ENCODE measurements around the gene SFXN4.
"Not testable (repeated sequence)": the region's sequence is repeated elsewhere in the genome, so short reads cannot be mapped to it uniquely, and the experiment has no call there.

The SFXN4 gene

DNA sequence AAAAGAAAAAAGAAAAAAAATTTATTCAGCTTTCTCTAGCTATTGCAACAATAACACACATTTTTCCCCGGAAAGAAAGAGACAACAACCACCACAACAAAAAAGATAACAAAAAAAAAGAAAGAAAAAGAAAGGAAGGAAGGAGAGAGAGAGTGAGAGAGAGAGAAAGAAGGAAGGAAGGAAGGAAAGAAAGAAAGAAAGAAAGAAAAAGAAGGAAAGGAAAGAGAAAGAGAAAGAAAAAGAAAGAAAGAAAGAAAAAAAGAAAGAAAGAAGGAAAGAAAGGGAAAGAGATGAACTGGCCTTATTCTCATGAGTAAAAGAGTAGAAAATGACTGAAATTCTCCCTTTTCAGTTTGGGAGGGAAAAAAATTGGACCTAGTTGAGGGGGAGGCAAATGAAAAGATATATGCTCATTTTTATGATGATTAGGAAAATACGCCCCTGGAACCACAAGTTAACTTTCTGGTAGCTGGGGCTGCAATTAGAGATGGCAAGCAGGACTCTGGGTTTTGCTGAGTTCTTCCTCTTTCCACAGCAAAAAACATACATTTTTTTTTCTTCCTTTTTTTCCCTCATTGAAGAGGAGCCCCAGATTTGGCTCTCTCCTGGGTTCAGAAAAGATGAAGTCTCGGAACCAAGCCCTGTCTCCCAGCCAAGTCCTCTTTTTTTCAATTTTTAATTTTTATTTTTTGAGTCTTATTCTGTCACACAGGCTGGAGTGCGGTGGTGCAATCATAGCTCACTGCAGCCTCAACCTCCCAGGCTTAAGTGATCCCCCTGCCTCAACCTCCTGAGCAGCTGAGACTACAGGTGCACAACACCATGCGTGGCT, 25.7 kb upstream of the SFXN4 start:
- DNase-seq (ENCODE audit: low read depth): no peak

DNA sequence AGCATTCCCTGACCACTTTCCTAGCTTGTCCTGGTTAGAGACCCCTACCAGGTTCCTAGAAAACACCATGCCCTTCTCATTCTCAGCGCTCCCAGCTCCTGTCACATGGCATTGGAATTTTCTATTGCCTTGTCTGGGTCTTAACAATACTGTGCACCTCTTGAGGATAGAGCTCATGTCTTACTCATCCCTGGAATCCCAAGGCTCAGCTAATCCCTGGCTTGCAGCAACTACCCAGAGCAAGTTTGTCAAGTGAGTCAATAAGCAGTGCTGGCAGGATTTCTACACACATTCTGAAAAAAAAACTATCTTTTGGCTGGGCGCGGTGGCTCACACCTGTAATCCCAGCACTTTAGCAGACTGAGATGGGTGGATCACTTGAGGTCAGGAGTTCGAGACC, 24.8 kb upstream of the SFXN4 start:
- DNase-seq (ENCODE audit: low read depth): no peak

DNA sequence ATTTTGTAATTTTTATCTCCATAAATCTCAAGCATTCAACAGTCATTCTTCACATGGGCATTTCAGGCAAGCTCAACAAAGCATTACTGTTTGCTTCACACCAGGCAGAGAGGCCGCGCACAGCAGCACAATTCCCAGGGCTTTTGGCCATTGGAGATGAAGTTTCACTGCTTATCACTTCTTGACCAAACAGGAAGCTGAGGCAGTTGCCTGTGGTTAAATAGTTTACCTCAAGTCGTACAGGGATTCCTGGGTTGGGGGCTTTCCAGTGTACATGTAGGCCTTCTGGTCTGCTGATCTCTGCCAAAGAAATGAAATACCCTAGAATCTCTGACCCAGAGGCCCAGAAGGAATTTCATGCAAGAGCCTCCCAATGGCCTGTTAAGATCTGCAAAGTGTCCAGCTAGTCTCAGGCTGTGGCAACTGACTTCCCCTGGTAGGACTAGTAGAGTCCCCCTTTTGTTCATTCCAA, 24.3 kb upstream of the SFXN4 start:
- no peak for DNase-seq (ENCODE audit: low read depth)

DNA sequence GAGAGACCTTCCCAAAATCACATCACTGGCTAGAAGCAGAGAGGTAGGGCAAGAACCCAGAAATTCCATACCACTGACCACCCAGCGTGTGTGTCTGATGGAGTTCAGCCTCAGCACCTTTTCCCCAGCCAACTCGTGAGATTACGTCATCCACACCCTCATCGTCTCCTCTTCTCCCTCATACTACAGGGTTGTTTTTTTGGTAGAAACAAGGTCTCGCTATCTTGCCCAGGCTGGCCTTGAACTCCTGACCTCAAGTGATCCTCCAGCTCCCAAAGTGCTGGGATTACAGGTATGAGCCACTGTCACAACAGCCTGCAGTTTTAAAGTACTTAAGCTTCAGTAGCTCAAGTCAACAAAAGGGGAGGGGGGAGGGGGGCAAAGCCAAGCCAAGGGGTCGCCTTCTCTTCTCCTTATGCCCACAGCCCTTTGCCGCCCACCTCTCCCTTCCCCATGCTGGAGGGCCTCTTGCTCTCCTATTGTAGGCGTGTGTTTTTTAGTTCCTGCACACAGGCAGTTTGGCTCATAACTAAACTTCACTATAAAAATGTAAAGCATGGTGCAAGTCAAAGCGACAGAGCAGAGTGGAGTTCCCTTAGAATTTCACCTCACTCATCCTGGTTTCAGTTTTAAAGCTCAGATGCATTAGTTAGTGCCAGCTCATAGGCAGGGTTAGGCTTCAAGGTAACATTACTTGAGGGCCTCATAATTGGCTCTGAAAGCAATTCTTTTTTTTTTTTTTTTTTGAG, 18.3 kb upstream of the SFXN4 start:
- DNase-seq (ENCODE audit: low read depth): no peak

DNA sequence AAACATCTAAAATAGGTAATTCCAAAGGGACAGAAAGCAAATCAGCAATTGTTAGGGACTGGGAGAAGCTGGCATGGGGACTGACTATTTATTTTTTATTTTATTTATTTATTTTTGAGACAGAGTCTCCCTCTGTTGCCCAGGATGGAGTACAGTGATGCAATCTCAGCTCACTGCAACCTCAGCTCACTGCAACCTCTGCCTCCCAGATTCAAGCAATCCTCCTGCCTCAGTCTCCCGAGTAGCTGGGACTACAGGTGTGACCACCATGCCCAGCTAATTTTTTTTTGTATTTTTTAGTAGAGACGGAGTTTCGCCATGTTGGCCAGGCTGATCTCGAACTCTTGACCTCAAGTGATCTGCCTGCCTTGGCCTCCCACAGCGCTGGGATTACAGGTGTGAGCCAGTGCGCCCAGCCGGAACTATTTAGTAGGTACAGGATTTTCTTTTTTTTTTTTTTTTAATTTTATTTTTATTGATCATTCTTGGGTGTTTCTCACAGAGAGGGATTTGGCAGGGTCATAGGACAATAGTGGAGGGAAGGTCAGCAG, 15.4 kb upstream of the SFXN4 start:
- DNase-seq (ENCODE audit: low read depth): not testable (repeated sequence)

DNA sequence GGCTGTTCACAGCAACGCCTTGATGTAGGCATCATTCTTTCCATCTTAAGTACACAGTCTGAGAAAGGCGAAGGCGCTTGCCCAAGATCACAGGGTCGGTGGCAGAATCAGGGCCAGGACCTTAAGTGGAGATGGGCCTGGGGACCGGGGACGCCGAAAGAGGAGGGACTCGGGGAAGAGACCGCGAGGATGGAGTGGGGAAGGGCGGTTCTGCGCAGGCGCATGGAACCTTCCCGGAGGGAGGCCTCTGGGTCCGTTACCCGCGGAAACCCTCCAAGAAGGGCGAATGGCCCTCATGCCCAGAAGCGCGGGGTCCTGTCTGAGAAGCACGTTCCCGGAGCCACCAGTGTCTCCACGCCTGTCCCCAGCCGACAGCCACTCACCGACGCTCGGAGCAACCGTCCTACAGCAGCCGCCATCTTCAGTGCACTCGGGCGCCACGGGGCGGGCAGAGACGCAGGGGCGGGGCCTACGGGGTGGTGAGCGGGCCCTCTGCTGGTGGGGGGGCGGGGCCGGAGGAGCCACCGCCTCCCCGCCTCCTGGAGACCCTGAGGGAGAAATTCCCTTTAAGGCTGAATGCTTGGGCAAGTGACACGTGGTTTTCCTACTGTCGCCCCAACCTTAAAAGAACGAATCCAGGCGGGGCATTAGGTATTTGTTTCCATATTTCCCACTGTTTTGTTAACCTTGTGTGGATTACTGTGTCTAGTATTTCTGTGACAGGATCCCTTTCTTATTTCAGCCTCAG, 13.0 kb upstream of the SFXN4 start, which contains the start of gene PRDX3:
Gene PRDX3, minus strand, starts transcription at position 441 of the 748 bp plus-strand sequence. Its CDS starts 22 bp downstream, at position 419.
- DNase-seq (ENCODE audit: low read depth): peak; percentile 92

DNA sequence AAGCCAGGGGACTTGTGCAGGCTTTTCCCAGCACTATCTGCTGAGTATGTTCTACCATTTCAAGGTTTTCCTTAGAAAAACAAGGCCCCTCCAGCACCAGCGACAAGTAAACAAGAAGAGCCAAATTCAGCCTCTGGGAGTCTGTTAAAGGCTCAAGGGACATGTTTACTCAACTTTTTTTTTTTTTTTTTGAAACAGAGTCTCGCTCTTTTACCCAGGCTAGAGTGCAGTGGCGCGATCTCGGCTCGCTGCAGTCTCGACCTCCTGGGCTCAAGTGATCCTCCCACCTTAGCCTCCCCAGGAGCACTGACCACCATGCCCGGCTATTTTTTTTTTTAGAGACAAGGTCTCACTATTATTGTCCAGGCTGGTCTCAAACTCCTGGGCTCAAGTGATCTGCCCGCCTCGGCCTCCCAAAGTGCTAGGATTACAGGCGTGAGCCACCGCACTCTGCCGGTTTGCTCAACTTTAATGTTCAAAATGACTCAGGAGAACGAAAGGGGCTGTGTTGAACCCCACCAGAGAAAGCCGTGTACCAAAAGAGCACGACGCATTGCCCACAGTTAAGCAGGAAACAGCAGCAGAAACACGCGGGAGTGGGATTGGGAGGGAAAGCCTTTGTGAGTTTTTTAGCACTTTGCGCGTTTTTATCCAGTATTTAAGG, 12.3 kb upstream of the SFXN4 start:
- DNase-seq (ENCODE audit: low read depth): peak; percentile 14

DNA sequence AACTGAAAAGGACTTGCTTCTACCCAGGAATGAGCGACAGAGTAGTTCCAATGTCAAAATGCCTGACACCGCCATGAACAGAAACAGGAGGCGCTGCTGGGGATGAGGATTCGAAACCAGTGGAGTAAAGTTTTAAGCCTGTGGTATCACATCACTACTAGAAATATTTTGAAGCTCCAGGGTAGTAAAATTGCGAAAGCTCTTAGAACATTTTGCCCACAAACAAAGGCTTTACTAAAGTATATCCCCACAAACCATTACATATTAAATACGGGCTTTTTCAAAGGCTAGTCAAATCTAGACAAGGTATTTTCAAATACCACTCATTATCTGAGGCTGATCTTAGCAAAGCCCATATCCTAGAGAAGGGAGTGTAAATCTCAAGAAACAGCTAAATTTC, 10.7 kb upstream of the SFXN4 start:
- no peak for DNase-seq (ENCODE audit: low read depth)

DNA sequence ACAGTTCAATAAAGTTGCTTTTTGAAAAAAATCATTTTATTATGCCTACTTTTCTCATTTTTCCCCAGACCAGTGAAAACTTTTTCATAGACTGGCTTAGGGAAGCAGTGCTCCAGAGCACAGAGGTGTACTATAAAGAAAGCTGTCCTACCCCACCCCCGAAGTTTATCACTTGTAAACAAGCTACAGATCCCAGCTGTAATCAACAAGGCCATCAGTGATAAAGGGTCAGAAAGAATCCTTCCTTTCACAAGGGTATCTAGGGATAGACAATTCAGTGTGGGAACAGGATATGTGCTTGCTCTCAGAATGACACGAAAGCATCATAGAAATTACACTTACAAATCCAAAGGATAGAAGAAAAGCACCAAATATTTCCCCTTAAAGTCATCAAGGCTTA, 8.6 kb upstream of the SFXN4 start:
- DNase-seq (ENCODE audit: low read depth): no peak

DNA sequence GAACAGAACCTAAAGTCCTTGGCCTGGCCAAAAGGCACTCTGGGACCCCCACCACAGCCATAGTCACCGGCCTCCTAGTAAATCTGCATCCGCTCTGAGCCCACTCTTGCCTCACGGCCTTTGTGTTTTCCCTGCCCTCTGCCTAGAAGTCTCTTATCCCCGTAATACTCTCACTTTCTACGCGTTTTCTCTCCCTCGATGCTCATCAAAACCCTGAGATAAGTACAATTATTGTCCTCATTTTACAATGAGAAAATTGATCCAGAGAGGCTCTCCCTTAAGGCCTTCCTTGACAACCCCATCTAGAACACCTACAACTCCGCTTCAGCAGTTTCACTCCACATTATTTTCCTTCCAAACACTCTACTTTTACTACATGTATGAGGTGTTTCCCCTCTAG, 1.5 kb upstream of the SFXN4 start:
- DNase-seq (ENCODE audit: low read depth): no peak

DNA sequence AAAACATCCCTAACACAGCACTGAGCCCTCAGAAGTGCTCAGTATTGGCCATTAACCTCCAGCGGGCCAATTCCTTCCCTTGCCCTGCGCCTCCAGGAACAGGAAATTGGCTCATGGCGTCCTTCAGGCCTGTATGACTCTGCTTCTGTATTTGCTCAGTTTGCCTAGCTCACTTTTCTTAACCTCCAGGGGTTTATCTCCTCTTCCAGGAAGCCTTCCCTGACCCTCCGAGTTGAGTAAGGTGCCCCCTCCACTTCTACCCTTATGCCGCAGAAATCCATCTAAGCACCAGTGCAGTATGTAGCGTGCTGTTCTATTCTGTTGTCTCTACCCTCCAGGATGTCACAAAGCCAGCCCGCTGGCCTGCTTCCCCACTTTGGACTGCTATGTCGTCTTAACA, 1.1 kb upstream of the SFXN4 start:
- DNase-seq (ENCODE audit: low read depth): no peak

DNA sequence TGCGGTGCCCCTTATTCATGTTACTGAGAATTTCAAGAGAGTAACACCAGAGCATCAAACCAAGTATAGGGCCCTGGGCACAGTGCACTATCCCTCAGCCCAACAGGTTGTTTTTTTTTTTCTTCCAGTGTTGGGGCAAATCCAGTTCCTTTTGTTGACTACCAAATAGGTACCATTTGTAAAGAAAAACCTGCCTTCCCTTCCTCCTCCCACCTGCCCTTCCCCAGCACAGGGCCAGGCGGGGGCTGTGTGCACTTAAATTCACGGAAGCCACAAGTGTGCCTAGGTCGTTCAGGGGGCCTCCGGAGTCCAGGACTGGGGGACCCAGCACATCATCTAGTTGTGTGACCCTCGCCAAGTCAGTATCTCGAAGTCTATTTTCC, 595 bp upstream of the SFXN4 start:
- DNase-seq (ENCODE audit: low read depth): no peak

DNA sequence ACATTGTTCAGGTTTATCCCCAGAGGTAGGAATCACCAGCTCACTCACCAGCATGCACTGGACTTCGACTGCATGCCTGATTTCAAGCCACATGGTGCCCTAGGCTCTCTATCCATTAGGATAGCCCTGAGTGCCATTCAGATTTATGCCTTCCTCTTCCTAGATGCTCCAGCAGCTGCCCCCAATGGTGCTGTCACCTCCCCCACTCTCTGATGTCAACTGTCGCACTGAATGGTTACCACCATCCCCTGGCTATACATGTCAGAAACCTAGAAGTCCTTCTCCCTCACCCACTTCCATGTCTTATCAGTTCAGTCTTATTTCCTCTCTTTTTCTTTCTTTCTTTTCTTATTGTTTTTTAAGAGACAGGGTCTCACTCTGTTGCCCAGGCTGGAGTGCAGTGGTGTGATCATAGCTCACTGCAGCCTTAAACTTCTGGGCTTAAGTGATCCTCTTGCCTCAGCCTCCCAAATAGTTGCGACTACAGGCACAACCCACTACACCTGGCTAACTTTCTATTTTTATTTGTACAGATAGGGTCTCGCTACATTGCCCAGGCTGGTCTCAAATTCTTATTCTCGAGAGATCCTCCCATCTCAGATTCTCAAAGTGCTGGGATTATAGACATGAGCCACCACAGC, 2.9 kb downstream of the SFXN4 start:
- no peak for DNase-seq (ENCODE audit: low read depth)

DNA sequence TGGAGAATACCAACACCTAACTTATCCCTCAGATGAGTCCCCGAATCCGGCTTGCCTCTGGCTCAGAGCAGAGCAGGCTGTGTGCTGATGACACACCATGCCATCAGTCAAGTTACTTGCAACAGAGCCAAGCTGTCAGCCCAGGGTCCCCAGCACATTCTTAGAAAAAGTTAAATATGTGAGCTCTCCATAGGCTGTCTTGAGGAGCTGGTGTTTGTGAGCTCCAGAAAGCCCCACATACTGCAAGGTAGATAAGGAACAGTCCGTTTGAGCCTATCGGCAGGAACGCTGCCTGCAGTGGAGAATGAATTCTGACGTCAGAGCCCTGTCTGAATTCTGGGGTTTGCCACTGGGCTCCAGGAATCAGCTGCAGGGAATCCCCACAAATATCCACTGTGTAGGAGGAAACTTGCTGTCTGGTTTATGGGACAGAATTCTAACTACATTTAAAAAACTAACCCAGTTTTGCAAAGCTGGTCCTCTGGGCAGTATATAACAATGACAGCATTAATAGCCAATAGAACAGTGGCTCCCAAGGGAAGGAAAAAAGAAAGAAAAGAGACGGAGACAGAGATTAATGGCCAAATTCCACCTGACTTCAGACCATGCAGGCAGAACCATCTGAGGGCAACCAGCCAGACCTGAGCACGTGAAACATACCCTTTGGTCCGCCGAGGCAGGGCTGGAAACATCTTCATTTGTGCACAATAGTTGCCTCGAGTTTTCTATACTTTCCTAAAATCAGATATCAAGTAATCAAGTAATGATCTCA, 3.6 kb downstream of the SFXN4 start:
- DNase-seq (ENCODE audit: low read depth): no peak

DNA sequence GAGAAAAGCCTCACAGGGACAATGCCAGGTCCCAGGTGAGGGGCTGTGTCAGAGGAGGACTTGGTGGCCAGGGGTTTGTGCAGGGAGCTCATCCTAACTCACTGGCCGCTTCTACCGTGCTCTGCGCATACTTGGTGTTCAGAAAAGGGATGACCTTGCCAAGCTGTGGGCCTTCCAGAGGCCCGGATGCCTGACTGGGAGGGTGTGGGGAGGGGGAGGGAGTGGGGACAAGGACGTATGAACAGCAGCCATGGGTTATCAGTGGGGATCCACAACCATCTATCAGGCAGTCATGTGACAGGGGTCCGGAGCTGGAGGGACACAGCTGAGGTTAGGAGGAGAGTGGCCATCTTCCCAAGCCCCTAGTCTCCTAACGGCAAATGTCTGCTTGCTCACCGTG, 6.2 kb downstream of the SFXN4 start:
- no peak for DNase-seq (ENCODE audit: low read depth)

DNA sequence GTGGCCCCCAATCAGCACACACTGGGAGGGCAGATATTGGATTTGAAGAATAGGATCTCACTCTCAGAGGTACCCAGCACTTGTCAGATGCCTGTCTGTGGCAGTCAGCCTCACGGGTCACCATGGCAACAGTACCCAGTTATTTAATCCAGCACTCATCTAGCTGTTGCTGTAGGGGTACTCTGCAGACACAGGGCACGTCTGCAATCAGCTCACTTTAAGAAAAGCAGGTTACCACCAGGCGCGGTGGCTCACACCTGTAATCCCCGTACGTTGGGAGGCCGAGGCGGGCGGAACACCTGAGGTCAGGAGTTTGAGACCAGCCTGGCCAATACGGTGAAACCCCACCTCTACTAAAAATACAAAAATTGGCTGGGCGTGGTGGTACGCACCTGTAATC, 11.9 kb downstream of the SFXN4 start:
- DNase-seq (ENCODE audit: low read depth): no peak

DNA sequence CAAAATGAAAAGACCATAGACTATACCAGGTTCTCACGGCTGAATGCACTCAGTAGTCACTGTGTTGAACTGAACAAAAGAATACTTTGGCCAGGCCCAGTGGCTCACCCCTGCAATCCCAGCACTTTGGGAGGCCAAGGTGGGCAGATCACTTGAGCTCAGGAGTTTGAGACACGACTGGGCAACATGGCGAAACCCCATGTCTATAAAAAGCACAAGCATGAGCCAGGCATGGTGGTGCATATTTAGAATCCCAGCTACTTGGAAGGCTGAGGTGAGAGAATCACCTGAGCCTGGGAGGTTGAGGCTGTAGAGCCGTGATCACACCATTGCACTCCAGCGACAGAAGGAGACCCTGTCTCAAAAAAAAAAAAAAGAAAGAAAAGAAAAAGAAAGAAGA, 12.5 kb downstream of the SFXN4 start:
- DNase-seq (ENCODE audit: low read depth): no peak

DNA sequence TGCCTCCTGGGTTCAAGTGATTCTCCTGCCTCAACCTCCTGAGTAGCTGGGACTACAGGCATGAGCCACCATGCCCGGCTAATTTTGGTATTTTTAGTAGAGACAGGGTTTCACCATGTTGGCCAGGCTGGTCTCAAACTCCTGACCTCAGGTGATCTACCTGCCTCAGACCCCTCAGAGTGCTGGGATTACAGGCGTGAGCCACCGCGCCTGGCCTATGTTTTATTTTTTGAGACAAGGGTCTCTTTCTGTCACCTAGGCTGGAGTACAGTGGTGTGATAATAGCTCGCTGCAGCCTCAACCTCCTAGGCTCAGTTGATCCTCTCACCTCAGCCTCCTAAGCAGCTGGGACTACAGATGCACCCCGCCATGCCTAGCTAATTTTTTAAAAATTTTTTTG, 13.9 kb downstream of the SFXN4 start:
- DNase-seq (ENCODE audit: low read depth): not testable (repeated sequence)

DNA sequence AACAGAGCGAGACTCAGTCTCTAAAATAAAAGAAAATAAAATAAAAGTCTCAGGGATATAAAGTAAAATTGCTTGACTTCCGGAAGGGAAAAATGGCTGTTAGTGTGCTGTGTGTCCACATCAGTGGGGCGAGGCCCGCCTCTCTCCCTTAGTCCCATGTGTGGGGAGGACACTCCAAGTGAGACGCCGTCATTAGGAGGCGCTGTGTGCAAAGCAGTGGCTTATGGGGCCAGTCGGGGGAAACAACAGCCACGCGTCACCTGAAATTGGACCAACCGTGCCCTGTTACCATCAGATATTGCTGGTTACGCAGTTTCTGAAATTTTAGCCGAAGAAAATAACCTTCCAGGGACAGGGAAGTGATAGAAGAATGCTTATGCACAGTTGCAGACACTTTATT, 15.8 kb downstream of the SFXN4 start:
- no peak for DNase-seq (ENCODE audit: low read depth)

DNA sequence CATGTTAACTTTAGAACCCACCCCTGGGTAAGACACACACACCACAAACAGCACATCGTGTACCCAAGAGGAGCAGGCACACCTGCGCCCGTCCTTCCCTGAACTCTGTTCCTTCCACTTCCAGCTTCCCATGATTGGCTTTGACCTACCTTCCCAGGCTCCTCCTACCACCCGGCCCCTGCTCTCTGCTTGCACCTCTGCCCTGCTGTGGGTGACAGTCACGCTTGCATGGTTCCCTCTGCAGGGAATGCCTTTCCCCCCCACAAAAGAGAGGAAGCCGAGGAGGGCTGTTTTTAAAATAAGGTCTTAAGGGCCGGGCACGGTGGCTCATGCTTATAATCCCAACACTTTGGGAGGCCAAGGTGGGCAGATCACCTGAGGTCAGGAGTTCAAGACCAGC, 16.4 kb downstream of the SFXN4 start:
- no peak for DNase-seq (ENCODE audit: low read depth)

DNA sequence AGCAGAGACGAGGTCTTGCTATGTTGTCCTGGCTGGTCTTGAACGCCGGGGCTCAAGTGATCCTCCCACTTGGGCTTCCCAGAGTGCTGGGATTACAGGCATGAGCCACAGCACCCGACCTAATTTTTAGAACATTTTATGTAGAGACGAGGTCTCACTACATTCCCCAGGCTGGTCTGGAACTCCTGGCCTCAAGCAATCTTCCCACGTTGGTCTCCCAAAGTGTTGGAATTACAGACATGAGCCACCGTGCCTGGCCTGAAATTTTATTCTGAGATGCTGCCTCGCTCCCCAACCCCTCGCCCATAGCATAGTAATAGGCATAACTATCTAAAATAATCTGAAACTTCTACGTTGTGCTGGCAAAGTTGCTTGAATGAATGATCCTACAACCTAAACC, 21.9 kb downstream of the SFXN4 start:
- DNase-seq (ENCODE audit: low read depth): no peak

Data from activated T-cell treated with anti-CD3 and anti-CD28 coated beads for 24 hours (primary cell).